Chondrocyte (in vitro differentiated cells): Measurements from ENCODE around the gene ECHDC1. TPM values are rescaled to one million over a fixed set of nuclear protein-coding genes. Genes with fewer than 3 reads are reported as not detected.

Source experiments
- DNase-seq: peaks from one replicate; pipeline ENCODE4 v3.0.0; 2021; ENCODE audit warnings: mixed read lengths, low spot score
- H3K27ac Mint-ChIP-seq: one replicate; pipeline ENCODE4 v1.8.0; 2021; ENCODE audit warnings: mild to moderate bottlenecking, moderate library complexity, mixed read lengths; ENCODE audit not compliant: unreplicated experiment
- H3K27me3 Mint-ChIP-seq: 2 replicates; pipeline ENCODE4 v1.8.0; 2021; ENCODE audit warnings: low read depth, mixed read lengths
- H3K36me3 Mint-ChIP-seq: 2 replicates; pipeline ENCODE4 v1.8.0; 2021; ENCODE audit warnings: low read depth, mixed read lengths
- H3K4me1 Mint-ChIP-seq: 2 replicates; pipeline ENCODE4 v1.8.0; 2021; ENCODE audit warnings: low read depth, mild to moderate bottlenecking, mixed read lengths
- H3K4me3 Mint-ChIP-seq: one replicate; pipeline ENCODE4 v1.8.0; 2021; ENCODE audit warnings: mild to moderate bottlenecking, moderate library complexity, mixed read lengths; ENCODE audit not compliant: unreplicated experiment
- H3K9me3 Mint-ChIP-seq: 2 replicates; pipeline ENCODE4 v1.8.0; 2021; ENCODE audit warnings: low read depth, mixed read lengths
- total RNA-seq: library from RNA; stranded (reverse); gene quantifications from 3 replicates; pipeline ENCODE4 v1.2.1, GENCODE V29; 2021
- TF ChIP-seq, protein P1 (sequence below): fragments of 200-600 bp; sonication (generic); IDR thresholded peaks from 2 replicates; pipeline ENCODE4 v1.5.0; 2021; ENCODE audit warnings: antibody characterized with exemption, mild to moderate bottlenecking, moderate library complexity

The ECHDC1 gene
- total RNA-seq, 1 donor from 2014 or later = 40.4 TPM

DNA sequence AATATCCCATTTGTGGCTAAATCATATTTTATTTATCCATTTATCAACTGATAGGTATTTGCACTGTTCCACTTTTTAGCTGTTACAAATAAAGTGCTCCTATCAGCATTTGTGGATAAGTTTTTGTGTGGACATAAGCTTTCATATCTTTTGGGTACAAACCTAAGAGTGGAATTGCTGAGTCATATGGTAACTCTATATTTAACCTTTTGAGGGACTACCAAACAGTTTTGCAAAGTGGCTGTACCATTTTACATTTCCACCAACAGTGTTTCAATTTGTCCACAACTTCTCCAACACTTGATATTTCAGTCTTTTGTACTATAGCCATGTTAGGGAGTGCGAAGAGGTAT is 23.6 kb upstream of the ECHDC1 start:
- peaks cover 12% of the 10 kb centered on the region for H3K36me3 Mint-ChIP-seq
- no peak for DNase-seq
- H3K27me3 Mint-ChIP-seq = no peaks in the 10 kb centered on the region
- TF ChIP-seq, protein P1, sequence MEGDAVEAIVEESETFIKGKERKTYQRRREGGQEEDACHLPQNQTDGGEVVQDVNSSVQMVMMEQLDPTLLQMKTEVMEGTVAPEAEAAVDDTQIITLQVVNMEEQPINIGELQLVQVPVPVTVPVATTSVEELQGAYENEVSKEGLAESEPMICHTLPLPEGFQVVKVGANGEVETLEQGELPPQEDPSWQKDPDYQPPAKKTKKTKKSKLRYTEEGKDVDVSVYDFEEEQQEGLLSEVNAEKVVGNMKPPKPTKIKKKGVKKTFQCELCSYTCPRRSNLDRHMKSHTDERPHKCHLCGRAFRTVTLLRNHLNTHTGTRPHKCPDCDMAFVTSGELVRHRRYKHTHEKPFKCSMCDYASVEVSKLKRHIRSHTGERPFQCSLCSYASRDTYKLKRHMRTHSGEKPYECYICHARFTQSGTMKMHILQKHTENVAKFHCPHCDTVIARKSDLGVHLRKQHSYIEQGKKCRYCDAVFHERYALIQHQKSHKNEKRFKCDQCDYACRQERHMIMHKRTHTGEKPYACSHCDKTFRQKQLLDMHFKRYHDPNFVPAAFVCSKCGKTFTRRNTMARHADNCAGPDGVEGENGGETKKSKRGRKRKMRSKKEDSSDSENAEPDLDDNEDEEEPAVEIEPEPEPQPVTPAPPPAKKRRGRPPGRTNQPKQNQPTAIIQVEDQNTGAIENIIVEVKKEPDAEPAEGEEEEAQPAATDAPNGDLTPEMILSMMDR = no peak
- H3K9me3 Mint-ChIP-seq = peaks cover 41% of the 10 kb centered on the region
- H3K4me3 Mint-ChIP-seq = no peak overlapping the region
- H3K27ac Mint-ChIP-seq = no peak overlapping the region
- H3K4me1 Mint-ChIP-seq = peaks cover 12% of the 10 kb centered on the region

DNA sequence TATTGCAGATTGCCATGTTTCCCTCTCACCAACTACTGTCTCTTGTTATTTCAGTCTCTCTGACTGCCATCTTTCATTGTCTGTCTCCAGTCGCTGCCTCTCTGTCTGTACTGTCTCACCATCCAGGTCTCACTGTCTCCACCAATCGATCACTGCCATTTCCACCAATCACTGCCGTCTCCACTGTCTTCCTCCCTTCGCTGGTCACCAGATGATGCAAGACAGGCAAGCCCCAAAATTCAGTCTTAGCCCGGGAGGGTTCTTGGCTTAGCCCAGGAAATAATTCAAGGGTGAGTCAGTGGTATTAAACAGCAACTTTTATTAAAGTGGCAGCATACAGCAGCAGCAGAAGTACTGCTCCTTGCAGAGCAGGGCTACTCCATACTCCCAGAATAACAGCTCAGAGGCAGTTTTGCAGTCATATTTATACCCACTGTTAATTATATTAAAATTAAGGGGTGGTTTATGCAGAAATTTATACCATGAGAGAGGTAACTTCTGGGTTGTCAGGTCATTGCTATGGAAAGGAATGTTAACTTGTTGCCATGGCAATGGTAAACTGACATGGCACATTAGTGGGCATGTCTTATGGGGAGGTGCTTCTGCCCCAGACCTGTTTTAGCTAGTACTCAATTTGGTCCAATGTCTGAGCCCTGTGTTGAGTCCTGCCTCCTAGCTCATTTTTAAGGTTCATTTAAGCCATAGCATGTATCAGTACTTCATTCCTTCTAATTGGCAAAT is 23.0 kb upstream of the ECHDC1 start:
- Mint-ChIP-seq H3K36me3 (peaks cover 8% of the 10 kb centered on the region), H3K4me3 (peak overlapping the region; percentile 58), H3K9me3 (peaks cover 36% of the 10 kb centered on the region), H3K27me3 (no peaks in the 10 kb centered on the region), H3K27ac (peak overlapping the region; percentile 97), H3K4me1 (peaks cover 12% of the 10 kb centered on the region)
- no peak for DNase-seq
- TF ChIP-seq, protein P1 = no peak

DNA sequence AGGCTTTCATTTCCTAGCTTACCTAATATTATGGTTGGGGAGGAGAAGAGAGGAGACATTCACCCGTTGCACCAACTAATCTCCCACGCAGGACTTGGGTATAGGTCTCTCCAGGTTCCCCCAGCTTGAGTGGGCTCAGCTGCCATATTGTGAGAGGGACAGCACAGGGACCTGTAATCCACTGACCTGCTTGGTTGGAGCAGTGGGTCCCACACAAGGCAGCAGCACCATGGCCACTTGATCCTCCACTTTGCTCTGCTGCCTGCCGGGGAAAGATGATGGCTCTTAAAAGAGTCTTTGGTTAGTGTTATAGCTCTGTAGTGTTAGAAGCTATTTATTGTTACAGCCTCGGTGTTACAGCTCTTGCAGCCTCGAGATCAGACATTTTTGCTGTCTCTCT is 22.5 kb upstream of the ECHDC1 start:
- Mint-ChIP-seq H3K36me3 (peaks cover 7% of the 10 kb centered on the region), H3K27ac (peak overlapping the region; percentile 97), H3K9me3 (peaks cover 30% of the 10 kb centered on the region), H3K4me3 (peak overlapping the region; percentile 58), H3K4me1 (peaks cover 12% of the 10 kb centered on the region), H3K27me3 (no peaks in the 10 kb centered on the region)
- TF ChIP-seq, protein P1 = no peak
- DNase-seq = no peak

DNA sequence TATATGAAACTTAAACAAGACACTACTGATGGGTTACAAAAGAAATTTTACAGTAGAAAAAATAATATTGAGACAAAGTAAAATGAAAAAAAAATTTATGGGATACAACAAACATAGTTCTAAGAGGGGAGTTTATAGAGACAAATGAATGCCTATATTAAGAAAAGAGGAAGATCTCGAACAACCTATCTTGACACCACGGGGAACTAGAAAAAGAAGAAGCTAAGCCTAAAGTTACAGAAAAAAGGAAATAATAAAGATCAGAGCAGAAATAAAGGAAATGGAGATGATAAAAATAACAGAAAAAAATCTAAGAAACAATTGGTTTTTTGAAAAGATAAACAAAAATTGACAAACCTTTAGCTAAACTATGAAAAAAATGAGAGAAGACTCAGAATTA is 9.1 kb upstream of the ECHDC1 start:
- TF ChIP-seq, protein P1 = no peak
- Mint-ChIP-seq H3K9me3 (peaks cover 16% of the 10 kb centered on the region), H3K4me3 (no peak overlapping the region), H3K27ac (no peak overlapping the region), H3K36me3 (peaks cover 6% of the 10 kb centered on the region), H3K27me3 (no peaks in the 10 kb centered on the region), H3K4me1 (no peaks in the 10 kb centered on the region)
- DNase-seq = no peak

DNA sequence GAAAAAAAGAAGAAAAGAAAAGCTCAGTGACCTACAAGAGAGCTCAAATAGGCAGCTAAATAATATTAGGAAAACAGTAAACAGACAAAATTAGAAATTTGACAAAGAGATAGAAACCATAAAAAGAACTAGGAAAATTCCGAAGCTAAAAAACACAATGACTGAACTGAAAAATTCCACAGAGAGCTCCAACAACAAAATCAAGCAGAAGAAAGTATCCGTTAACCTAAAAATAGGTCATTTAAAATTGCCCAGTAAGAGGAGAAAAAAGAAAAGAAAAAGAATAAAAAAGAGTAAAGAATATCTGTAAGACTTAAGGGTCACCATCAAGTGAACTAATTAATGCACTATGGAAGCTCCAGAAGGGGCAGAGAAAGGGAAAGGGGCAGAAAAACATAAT is 6.6 kb upstream of the ECHDC1 start:
- DNase-seq = no peak
- no peaks in the 10 kb centered on the region for H3K27me3 Mint-ChIP-seq
- no peak overlapping the region for H3K27ac Mint-ChIP-seq
- TF ChIP-seq, protein P1 = no peak
- H3K9me3 Mint-ChIP-seq = peaks cover 16% of the 10 kb centered on the region
- H3K4me3 Mint-ChIP-seq = no peak overlapping the region
- peaks cover 6% of the 10 kb centered on the region for H3K36me3 Mint-ChIP-seq
- no peaks in the 10 kb centered on the region for H3K4me1 Mint-ChIP-seq
